GM18870 (cell line): ENCODE data around the gene IQCB1.
"Not testable (repeated sequence)": the region's sequence is repeated elsewhere in the genome, so short reads cannot be mapped to it uniquely, and the experiment has no call there.

ENCODE experiments used
- ATAC-seq: cut with Tn5 transposase; IDR thresholded peaks from one replicate; pipeline ENCODE4 v1.9.1; 2021; ENCODE audit warnings: moderate library complexity; ENCODE audit not compliant: unreplicated experiment

The IQCB1 gene

GRCh38 chr3:121834671-121835464 is at the start of gene IQCB1, which contains the start of gene EAF2:
Gene IQCB1, minus strand, starts transcription at chr3:121835060. Its CDS starts 6,100 bp downstream, at chr3:121828960.
Gene EAF2, plus strand, starts transcription at chr3:121835209. Its CDS starts 77 bp downstream, at chr3:121835286.
- ATAC-seq = peak; percentile 97

- no peak for ATAC-seq
These were observed 48.6 kb upstream of the IQCB1 start for GRCh38 chr3:121883507-121883906.

GRCh38 chr3:121878411-121878810 is 43.6 kb upstream of the IQCB1 start:
- ATAC-seq = no peak

GRCh38 chr3:121871430-121871829 is 36.6 kb upstream of the IQCB1 start:
- no peak for ATAC-seq

DNA sequence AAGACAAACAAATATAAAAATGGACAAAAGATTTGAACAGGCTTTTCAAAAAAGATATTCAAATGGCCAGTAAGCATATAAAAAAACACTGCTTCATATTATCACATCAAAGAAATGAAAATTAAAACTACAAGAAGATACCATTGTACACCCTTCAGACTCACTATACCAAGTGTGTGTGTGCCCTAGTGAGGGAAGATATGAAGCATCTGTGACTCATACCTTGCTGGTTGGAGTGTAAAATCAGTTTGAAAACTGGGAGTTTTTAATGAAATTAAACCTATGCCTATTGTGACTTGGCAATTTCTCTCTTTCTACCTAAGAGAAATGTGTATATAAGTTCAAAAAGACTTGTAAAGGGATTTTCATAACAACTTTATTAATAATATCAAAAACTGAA is 35.9 kb upstream of the IQCB1 start:
- no peak for ATAC-seq

DNA sequence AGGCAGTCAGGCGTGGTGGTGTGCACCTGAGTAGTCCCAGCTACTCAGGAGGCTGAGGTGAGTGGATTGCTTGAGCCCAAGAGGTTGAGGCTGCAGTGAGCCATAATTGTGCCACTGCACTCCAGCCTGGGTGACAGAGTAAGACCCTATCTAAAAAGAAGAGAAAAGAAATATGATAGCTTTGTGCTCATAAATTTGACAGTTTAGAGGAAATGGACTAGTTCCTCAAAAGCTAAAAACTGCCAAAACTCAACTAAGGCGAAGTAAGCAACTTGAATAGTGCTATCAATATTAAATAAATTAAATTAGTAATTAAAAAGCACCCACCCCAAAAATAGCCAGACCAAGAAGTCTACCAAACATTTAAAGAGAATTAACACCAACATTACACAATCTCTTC is 34.9 kb upstream of the IQCB1 start:
- no peak for ATAC-seq

DNA sequence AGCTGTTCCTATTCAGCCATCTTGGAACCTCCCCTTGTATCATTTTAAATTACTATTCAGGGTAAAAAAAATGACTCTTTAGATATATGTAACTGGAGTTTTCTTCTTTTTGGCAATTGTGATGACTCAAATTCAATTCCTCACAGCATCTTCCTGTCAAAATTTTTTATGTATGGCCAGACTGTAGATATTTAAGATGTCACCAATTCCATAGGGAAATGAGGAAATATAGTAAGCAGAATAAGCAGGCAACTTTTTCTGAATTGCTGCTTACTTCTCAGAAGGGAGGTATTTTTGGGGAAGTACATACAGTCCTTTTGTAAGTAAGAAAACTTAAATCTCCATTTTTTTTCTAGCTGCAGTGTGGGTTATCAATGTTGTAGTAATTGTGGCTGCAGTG is 28.9 kb upstream of the IQCB1 start:
- ATAC-seq = no peak

DNA sequence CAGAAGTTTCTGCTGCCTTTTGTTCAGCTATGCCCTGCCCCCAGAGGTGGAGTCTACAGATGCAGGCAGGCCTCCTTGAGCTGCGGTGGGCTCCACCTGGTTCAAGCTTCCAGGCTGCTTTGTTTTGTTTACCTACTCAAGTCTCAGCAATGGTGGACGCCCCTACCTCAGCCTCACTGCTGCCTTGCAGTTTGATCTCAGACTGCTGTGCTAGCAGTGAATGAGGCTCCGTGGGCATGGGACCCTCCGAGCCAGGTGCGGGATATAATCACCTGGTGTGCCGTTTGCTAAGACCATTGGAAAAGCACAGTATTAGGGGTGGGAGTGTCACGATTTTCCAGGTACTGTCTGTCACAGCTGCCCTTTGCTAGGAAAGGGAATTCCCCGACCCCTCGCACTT is 28.4 kb upstream of the IQCB1 start:
- not testable (repeated sequence) for ATAC-seq

DNA sequence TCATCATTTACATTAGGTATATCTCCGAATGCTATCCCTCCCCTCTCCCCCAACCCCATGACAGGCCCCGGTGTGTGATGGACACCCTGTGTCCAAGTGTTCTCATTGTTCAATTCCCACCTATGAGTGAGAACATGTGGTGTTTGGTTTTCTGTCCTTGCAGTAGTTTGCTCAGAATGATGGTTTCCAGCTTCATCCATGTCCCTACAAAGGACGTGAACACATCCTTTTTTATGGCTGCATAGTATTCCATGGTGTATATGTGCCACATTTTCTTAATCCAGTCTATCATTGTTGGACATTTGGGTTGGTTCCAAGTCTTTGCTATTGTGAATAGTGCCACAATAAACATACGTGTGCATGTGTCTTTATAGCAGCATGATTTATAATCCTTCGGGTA is 22.9 kb upstream of the IQCB1 start:
- not testable (repeated sequence) for ATAC-seq

- ATAC-seq = no peak
These were observed 20.7 kb upstream of the IQCB1 start for GRCh38 chr3:121855555-121855954.

- no peak for ATAC-seq
These were observed 17.4 kb upstream of the IQCB1 start for GRCh38 chr3:121852256-121852655.

- ATAC-seq = no peak
These were observed 10.0 kb upstream of the IQCB1 start for GRCh38 chr3:121844892-121845291.

DNA sequence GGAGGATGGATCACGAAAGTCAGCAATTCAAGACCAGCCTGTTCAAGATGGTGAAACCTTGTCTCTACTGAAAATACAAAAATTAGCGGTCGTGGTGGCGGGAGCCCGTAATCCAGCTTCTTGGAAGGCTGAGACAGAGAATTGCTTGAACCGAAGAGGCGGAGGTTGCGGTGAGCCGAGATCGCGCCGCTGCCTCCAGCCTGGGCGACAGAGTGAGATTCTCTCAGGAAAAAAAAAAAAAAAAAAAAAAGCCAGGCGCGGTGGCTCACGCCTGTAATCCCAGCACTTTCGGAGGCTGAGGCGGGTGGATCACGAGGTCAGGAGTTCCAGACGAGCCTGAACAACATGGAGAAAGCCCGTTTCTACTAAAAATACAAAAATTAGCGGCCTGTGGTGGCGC is 5.1 kb upstream of the IQCB1 start:
- no peak for ATAC-seq

GRCh38 chr3:121836481-121836880 is 1.6 kb upstream of the IQCB1 start:
- ATAC-seq = no peak

DNA sequence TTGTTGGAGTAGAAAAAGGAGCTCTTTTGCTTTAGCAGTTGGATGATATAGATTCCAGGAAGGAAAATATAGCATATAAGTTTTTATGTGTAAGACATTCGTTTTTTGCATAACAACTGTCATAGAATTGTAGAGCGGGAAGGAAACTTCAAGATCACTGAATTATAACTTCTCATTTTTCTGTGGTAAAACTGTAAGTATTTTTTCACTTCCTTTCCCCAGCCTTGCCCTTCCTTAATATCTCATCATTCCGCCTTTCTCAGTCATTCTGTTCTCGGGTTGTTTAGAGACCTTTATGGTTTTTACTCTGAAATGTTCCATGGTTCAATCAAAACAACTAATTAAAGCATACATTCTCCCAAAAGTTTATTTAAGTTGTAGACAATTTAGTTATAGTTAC is 1.2 kb upstream of the IQCB1 start:
- ATAC-seq = no peak

DNA sequence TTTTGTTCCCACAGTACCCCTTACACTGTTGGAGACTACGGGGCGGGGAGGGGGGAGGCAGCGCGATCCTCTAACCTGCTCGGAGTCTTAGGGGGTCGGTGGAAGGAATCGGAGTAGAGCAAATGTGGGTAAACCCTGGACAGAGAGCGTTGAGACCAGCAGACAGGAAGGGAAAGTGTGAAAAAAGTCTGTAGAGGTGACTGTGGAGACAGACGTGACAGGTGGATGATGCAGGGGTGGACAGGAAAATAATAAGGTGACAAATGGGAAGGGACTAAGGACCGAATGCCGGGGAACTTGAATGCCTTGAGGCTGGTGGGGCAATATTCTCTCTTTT is 573 bp upstream of the IQCB1 start:
- peak; percentile 15 for ATAC-seq

DNA sequence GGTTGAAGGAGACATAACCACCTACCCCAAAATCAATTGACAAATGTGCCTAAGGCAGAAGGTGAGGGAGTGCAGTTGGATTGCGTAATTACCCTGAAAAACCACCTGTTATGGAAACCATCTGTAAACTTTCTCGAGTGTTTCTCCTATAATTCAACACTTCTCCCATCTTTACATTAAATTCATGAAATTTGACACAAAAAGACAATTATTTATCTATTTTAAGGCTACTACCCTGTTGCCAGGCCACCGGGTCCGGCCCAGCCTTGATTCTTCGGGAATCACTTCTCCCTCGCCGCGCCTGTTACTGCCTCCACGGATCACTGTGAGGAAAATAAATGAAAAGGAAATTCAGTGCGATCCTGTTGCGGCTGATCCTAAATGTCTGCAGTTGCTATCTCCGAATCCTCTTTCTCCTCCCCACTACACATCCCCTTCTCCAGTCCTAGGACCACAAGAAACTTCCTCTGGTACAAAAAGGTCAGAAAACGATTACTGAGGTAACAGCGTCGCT is 646 bp downstream of the IQCB1 start:
- no peak for ATAC-seq

- no peak for ATAC-seq
These were observed 11.9 kb downstream of the IQCB1 start for GRCh38 chr3:121822973-121823372.

DNA sequence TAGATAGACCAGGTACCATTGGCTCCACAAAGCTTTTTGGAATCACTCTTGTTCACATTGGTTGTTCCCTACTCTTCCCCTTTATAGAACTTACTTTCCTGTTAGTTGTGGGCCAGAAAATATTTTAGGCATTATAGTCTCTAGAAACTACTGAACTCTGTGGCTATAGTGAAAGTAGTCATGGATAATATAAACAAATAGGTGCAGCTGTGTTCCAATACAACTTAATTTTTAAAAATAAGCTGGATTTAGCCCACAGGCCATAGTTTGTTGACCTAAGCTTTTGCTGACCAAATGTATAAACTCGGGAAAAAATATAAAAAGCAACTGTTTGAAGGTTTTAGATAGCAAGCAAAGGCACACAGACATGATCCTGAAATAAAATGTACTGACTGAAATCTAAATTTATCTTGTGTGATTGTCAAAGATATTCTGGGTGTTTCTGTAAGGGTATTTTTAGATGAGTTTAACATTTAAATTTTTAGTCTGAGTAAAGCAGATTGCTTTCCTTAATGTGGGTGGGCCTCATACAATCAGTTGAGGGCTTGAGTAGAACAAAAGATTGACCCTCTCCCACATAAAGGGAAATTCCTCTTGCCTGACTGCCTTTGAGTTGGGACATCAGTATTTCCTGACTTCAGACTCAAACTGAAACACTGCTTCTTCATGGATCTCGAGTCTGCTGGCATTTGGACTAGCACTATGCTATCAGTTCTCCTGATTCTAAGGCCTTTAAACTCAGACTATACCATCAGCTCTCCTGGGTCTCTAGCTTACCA is 13.2 kb downstream of the IQCB1 start:
- ATAC-seq = no peak

DNA sequence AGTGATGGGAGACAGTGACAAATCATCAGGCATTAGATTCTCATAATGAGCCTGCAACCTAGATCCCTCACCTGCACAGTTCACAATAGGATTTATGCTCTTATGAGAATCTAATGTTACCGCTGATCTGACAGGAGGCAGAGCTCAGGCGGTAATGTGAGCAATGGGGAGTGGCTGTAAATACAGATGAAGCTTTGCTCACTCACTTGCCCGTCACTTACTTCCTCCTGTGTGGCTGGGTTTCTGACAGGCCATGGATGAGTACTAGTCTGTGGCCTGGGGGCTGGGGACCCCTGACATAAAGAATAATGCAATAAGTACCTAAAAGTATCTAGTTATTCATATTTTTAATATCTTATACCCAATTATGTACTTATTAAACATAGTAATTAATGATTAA is 15.6 kb downstream of the IQCB1 start:
- no peak for ATAC-seq

GRCh38 chr3:121818578-121818977 is 16.3 kb downstream of the IQCB1 start:
- no peak for ATAC-seq

DNA sequence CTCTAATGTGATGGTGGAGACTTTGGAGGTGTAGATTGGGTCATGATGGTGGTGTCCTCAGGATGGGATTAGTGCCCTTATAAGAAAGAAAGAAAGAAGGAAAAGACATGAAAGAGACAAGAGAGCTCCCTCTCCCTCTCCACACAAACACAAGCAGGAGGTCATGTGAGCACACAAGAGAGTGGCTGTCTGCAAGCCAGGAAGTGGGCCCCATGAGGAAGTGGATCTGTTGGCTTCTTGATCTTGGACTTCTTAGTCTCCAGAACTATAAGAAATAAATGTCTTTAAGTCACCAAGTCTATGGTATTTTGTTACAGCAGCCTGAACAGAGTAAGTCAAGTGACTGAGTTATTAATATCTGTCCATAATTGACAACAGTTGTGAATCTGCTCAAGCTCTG is 17.1 kb downstream of the IQCB1 start:
- ATAC-seq = no peak
